NCI-H1048 (cell line): ENCODE data around the gene ST6GALNAC5.

Source experiments
- DNase-seq: peaks from one replicate; lab custom pipeline; 2025; lab: John Stamatoyannopoulos, UW

Gene ST6GALNAC5

GRCh38 chr1:77012066-77012465, 144.8 kb downstream of the ST6GALNAC5 start:
- no peak for DNase-seq

GRCh38 chr1:77014073-77014788, 147.0 kb downstream of the ST6GALNAC5 start:
- no peak for DNase-seq

GRCh38 chr1:77015748-77016341, 148.6 kb downstream of the ST6GALNAC5 start:
- no peak for DNase-seq

- no peak for DNase-seq
Measured at GRCh38 chr1:77016386-77016985, 149.2 kb downstream of the ST6GALNAC5 start.

- no peak for DNase-seq
Measured at GRCh38 chr1:77018311-77018710, 151.0 kb downstream of the ST6GALNAC5 start.

- DNase-seq = no peak
Measured at GRCh38 chr1:77018761-77019160, 151.5 kb downstream of the ST6GALNAC5 start.

GRCh38 chr1:77021732-77022131, 154.5 kb downstream of the ST6GALNAC5 start:
- no peak for DNase-seq

DNA sequence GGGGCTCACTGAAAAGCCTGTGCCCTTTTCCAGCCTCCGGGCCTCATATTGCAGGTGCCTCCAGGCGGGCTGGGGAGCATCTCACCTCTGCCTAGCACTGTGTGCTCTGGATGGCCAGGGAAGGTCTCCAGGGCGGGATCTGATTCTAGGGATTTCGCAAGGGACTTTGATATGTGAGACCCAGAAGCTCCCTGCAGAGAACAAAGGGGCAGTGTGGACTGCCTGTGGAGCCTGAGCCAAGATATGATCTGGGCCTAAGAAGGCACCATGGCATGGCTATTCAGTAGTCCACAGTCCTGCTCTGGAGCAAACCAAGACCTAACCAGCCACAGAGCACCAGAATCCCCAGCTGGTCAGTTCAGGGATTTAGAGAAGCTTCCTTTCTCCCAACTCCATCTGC, 157.2 kb downstream of the ST6GALNAC5 start:
- no peak for DNase-seq

- DNase-seq = no peak
Measured at GRCh38 chr1:77025599-77025998, 158.3 kb downstream of the ST6GALNAC5 start.

- no peak for DNase-seq
Measured at GRCh38 chr1:77026135-77026534, 158.9 kb downstream of the ST6GALNAC5 start.

DNA sequence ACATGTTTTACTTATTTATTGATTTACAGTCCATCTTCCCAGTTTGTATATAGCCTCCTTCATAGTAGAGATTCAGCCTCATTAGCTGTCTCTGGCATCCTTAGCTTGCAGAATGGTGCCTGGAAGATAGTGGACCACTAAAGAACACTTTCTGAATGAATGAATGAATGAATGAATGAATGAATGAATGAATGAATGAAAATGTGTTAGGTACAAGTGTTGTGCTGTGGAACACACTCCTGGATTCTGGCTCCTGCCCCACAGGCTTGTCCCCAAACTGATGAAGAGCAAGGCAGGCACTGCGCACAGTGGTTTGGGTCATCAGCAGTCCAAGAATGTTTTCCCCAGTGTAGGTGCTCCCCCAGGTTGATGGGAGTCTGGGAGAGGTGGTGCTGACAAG, 159.4 kb downstream of the ST6GALNAC5 start:
- DNase-seq = no peak

- DNase-seq = no peak
Measured at GRCh38 chr1:77027847-77028246, 160.6 kb downstream of the ST6GALNAC5 start.

GRCh38 chr1:77030401-77031105, 163.3 kb downstream of the ST6GALNAC5 start:
- DNase-seq = no peak

- DNase-seq = no peak
Measured at GRCh38 chr1:77031106-77031662, 163.9 kb downstream of the ST6GALNAC5 start.

GRCh38 chr1:77036560-77036959, 169.3 kb downstream of the ST6GALNAC5 start:
- no peak for DNase-seq

DNA sequence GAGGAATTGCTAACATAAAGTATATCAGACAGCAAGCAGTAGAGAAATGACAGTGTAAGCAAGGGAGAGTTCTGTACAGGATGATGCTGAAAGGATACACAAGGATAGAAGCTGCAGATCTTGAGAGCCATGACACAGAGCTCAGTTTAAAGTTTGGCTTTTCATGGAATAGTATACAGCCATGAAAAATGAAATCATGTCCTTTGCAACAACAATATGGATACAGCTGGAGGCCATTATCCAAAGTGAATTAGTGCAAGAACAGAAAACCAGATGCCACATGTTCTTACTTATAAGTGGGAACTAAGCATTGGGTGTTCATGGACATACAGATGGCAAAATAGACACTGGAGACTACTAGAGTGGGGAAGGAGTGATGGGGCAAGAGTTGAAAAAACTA, 169.8 kb downstream of the ST6GALNAC5 start:
- no peak for DNase-seq

DNA sequence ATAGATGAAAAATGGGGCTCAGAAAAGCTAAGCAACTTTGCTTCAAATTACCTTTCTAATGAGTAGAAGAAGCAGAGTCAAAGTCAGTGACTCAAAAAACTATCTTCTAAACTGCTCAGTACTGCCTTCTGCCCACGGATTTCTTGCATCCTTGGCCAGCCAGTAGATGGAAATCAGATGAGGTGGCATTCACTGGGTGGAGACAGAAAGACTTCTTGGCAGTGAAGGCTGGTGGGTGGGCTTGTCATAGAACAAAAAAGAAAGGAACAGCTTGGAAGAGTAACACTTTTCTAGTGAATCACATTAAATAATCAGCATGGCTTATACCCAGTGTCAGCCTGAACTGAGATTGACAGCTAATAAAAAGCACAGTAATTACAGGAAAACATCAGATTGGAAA, 170.7 kb downstream of the ST6GALNAC5 start:
- DNase-seq = no peak

- DNase-seq = no peak
Measured at GRCh38 chr1:77039111-77039510, 171.8 kb downstream of the ST6GALNAC5 start.

DNA sequence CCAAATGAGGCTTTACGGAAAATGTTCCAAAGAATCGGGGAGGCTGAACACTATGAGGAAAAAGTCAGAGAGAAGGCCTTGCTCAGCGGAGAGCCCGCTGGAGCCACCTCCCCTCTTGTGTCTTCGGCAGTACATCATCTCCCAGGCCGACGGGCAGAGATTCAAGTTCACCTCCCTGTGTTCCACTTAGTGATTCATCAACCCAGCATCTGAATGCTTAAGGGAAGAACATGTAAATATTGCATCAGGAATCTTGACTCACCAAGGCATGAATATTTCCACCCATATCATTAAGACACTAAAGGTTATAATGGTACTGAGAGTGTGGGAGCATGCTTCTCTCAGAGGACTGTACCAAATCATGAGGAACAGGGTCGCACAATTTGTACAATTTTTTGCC, 172.5 kb downstream of the ST6GALNAC5 start:
- DNase-seq = no peak

- no peak for DNase-seq
Measured at GRCh38 chr1:77040826-77041225, 173.5 kb downstream of the ST6GALNAC5 start.

DNA sequence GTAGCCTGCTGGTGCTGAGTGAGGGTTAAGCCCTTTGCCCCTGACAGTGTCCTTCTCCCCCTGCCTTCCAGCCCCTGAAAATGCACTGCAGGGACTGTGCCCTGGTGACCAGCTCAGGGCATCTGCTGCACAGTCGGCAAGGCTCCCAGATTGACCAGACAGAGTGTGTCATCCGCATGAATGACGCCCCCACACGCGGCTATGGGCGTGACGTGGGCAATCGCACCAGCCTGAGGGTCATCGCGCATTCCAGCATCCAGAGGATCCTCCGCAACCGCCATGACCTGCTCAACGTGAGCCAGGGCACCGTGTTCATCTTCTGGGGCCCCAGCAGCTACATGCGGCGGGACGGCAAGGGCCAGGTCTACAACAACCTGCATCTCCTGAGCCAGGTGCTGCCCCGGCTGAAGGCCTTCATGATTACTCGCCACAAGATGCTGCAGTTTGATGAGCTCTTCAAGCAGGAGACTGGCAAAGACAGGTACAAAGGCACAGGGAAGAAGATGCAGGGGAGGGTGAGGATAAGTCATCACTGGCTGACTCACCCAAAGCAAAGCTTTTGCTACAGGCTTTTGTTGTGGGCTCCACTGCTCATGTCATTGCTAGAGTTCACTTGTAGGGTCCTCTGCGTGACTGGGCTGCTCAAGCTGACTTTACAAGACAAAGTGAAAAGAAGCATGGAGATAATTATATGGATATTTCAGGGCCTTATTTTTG, 177.0 kb downstream of the ST6GALNAC5 start:
- DNase-seq = no peak

- DNase-seq = no peak
Measured at GRCh38 chr1:77047575-77047974, 180.3 kb downstream of the ST6GALNAC5 start.
